Renal pelvis (tissue), 4 donors: ENCODE results near the gene ZNF655. TPM values are rescaled to one million over a fixed set of nuclear protein-coding genes. Genes with fewer than 3 reads are reported as not detected.
"Not testable (repeated sequence)": the region's sequence is repeated elsewhere in the genome, so short reads cannot be mapped to it uniquely, and the experiment has no call there.

Source experiments
- DNase-seq: peaks from one replicate; pipeline ENCODE4 v3.0.0-alpha.2; 2013
- polyA plus RNA-seq, 3 donors: library from polyadenylated mRNA; unstranded; fragments of 120-200 nt; gene quantifications; one replicate each; pipeline ENCODE4 v1.2.1, GENCODE V29; 2013; ENCODE audit not compliant: insufficient read length in 3 of 3

The ZNF655 gene
- polyA plus RNA-seq, 3 donors: 63.5 to 108 (median 103) TPM

- DNase-seq: no peak
Observed at GRCh38 chr7:99554939-99555338, 3.5 kb upstream of the ZNF655 start.

DNA sequence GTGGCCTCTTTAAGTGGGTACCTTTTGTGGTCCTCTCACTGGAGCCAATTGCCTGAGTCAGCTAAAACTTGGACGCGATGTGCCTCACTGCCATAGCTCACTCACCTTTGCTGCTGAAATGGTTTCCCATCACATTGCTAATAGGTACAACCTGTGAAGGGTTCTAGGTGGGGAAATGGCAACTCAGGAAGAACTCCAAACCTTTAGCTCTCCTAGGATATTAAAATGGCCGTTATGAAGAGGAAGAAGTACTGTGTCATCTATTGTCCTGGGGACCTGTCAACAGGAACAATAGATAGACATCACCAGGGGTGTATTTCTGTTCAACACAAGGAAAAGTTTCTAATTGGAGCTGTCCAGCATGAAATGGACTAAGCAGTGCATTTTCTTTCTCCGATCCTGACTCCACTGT is 1.2 kb upstream of the ZNF655 start:
- no peak for DNase-seq

DNA sequence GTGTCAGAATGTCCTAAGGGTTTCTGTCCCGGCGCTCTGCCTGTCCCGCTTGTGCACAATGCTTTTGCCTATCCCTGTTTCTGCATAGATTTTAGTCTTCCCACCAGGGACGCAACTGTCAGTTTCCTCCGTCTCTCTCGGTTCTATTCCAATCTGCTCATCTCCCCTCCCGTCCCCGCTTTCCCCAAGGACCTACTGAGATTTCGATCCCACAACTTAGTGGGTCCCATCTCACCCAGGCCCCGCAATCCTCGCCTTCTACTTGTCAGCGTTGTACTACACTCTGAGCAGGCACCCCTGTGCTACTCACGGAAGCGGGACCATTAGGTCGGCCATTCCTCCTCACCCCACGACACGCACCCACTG is 519 bp upstream of the ZNF655 start:
- DNase-seq: no peak

GRCh38 chr7:99559175-99559915 is 903 bp downstream of the ZNF655 start:
- no peak for DNase-seq

DNA sequence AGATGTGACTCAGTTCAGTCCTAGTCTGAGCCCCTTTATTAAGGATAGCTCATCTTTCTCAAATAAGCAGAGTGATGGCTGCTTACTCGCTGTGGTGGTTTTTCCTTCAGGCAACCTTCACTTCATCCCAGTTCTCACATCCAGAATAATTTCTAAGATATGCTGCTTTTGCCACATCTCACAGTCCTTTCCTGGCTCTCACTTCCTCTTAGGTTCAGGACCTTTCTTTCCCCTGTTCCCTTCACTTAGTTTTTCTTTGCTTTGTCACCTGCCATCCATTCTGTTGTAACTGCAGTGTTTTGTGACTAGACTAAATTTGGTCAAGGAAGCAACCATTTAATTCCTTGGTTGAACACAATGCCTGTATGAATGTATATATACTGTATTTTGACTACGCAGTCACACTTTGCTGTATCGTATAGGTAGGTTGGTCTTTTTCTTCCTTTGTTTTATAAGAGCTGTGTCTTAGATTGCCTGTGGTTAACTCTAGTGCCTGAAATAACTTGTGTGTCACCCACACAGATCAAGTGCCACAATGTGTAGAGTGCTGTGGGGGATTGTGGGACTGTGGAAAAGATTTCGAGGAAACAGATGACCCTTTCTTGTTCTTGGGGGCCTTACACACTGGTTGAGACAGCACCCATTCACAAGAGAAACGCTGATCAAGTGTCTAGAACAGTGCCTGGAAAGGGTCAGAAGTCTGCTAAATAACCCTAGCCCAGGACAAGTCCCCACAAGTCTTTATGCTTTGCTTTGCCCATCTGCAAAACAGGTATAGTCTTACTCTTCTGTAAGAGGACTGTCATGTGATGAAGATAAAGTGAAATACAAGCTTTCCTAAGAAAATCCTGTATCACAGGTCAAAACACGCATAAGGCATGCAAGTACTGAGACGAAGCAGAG is 2.6 kb downstream of the ZNF655 start:
- no peak for DNase-seq

DNA sequence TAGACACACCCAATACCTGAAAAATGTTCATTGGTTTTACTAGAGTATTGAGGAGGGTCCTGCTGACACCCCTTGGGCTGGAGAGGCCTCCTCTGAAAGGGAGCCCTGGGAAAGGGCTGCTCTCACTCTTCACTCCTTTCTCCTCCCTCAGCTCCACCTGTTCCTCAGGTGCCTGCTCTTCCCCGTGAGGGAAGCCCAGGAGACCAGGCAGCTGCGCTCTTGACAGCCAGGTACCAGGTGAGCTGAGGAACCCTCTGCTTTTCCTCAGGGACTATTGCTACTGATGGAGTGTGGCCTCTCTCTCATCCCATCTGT is 3.3 kb downstream of the ZNF655 start:
- DNase-seq: no peak

DNA sequence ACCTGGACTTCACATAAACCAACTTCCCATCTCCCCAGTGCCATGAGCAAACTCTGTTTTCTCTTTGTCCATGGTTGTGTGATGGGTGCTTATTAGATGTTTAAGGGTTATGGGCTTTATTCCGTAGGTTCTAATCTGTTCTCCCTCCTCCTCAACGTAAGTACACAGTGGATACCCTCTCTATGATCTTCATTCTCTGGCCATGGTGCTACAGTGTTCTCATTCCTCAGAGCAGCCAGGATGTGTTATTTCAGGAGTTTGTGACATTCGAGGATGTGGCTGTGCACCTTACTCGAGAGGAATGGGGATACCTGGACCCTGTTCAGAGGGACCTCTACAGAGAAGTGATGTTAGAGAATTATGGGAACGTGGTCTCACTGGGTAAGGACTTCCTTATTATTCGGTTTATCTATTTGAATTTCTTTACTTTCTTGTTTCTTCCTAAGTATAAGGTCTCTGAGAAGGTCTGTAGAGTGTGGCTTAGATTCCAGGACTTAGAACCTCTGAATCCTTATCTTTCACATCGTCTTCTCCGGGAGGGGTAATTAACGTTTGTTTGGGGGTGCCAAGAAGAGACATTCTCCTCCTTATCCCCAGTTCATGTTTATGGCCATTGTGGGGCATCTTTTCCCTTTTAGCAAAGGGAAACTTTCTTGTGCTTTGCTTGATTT is 3.8 kb downstream of the ZNF655 start:
- no peak for DNase-seq

- no peak for DNase-seq
Observed at GRCh38 chr7:99562832-99563231, 4.4 kb downstream of the ZNF655 start.

- no peak for DNase-seq
Observed at GRCh38 chr7:99563650-99564049, 5.2 kb downstream of the ZNF655 start.

DNA sequence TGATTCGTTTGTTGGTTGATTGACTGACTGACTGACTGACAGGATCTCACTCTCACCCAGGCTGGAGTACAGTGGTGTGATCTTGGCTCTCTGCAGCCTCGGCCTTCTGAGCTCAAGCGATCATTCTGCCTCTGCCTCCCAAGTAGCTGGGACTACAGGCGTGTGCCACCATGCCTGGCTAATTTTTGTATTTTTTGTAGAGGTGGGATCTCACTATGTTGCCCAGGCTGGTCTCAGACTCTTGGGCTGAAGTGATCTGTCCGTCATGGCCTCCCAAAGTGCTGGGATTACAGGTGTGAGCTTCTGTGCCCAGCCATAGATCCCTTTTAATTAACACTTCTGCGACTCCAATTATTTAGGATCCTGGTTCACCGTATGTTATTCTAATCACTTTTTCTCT is 10.3 kb downstream of the ZNF655 start:
- not testable (repeated sequence) for DNase-seq

DNA sequence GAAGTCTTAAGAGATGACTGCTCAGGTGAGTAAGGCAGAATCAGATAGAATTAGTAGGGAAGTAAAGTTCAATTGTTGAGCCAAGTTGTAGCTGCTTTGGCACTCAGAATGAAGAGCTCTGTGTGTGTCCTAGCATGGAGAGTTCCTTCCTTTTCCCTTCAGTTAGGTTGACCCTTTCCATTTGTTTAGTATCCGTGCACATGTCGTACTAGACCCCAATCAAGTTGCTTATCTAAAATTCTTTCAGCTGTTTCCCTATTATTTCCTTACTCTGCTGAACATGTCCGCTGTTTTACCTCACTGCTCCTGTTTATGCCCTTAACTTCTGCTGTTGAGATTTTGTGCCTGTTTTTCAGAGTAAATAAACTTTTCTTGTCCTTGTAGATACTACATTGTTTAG is 13.3 kb downstream of the ZNF655 start:
- no peak for DNase-seq

DNA sequence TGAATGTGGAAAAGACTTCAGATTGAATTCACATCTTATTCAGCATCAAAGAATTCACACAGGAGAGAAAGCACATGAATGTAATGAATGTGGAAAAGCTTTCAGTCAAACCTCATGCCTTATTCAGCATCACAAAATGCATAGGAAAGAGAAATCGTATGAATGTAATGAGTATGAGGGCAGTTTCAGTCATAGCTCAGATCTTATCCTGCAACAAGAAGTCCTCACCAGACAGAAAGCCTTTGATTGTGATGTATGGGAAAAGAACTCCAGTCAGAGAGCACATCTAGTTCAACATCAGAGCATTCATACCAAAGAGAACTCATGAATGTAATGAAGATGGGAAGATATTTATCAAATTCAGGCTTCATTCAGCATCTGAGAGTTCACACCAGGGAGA is 14.8 kb downstream of the ZNF655 start:
- no peak for DNase-seq

DNA sequence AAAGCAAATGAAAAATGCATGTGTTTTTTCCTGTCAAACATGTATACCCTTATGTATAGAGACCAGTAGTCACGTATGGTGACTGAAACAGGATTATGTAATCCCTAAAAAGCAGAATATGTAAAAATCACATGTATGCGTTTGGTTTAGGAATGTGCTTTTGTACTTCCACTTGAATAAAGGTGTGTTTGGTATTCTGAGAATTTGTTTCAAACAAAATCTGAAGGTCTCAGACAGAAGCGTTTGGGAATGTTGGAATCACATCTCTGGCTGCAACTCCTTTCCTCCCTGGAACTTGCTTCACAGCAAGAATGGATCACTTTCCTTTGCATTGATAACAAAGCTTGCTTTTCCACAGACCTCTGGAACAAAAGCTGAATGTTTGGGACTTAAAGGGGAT is 17.8 kb downstream of the ZNF655 start:
- DNase-seq: no peak

DNA sequence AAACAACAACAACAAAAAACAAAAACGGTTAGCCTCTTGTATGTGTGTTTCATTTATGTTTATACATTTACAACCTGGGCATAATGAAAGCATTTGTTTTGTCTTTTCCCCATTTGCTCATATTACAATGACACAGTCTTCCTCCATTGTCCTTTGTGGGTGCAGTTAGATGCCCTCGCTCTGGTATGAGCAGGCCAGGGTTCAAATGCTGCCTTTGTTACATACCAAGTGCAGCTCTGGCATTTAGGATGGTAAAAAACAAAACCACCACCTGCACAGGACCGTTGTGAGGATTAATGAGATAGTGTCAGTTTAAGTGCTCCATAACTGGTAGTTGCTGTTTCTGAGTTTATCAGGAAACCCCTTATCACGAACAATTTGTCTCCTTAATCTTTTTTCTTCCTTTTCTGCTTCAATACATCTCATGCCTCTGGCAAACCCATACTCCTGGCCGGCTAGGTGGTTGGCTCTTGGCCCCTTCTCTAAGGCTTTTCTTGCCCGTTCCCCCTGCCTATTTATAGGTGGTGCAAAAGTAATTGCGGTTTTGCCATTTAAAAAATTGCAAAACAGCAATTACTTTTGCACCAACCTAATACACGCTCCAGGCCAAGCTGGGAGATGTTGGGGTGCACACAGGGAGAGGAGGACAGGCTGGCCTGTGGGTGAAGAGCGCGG is 21.0 kb downstream of the ZNF655 start:
- no peak for DNase-seq

DNA sequence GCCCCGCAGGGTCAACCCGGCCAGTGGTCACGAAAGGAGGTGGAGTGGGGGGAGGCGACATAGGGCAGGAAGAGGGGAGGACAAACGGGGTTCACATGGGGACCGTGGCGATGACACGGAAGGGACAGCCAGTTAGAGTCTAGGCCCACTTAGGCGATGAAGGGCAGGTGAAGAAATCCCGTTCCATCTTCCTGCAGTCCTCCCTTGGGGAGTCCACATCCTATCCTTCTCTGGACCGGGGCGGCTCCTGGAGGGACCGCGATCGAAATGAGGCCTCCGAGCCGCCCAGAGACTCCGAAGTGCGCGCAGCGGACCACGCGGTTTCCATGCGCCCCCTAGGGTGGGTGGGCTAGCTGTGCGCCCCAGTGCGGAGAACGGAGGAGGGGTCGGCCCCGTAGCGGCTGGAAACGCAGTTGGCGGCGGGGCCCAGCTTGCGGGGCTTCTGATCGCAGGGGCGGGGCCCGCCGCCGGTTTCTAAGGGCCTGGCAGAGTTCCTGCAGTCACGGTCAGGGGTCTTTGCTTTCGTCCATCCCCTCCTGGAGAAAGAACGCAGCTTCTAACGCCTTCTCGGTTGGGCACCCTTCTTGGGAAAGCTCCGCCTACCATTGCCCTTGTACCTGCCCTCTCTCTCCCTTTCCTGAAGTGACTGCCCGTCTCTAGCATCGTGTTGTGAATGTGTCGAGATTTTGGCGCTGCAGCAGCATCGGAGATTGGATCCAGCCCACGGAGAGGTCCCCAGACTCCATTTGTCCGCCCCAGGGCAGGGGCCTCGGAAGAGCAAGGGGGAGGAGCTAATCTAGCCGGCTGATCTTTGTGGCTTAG is 21.7 kb downstream of the ZNF655 start:
- peak; percentile 53 for DNase-seq

- not testable (repeated sequence) for DNase-seq
Observed at GRCh38 chr7:99580778-99581332, 22.4 kb downstream of the ZNF655 start.

- no peak for DNase-seq
Observed at GRCh38 chr7:99588868-99589267, 30.4 kb downstream of the ZNF655 start.

DNA sequence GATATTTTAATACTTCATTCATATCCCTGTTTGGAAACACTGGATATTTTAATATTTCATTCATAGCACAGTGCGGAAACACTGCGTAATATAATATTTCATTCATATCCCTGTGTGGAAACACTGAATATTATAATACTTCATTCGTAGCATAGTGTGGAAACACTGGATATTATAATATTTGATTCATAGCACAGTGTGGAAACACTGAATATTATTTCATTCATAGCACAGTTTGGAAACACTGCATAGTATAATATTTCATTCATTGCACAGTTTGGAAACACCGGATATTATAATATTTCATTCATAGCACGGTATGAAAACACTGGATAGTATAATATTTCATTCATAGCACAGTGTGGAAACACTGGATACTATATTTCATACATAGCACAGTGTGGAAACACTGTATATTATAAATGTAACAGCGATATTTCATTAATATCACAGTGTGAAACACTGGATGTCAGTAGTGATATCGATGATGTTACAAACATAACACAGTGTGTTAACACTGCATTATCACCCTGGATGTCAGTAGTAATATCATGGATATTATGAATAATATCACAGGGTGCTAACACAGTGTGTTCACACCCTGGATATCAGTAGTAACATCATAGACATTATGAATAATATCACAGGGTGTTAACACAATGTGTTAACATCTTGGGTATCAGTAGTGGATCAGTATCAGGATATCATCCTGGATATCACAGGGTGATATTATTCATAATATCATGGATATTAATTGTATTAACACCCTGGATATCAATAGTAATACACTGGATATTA is 36.7 kb downstream of the ZNF655 start:
- no peak for DNase-seq

- DNase-seq: no peak
Observed at GRCh38 chr7:99596408-99596955, 38.0 kb downstream of the ZNF655 start.
